ENCODE data around the gene RMDN2.
"Not testable (repeated sequence)": the region's sequence is repeated elsewhere in the genome, so short reads cannot be mapped to it uniquely, and the experiment has no call there.

Gene RMDN2

GRCh38 chr2:37937568-37937967, 12.5 kb downstream of the RMDN2 start:
- DNase-seq: not testable (repeated sequence)

- not testable (repeated sequence) for DNase-seq
Measured at GRCh38 chr2:37941267-37941666, 16.2 kb downstream of the RMDN2 start.

GRCh38 chr2:37944268-37944667, 19.2 kb downstream of the RMDN2 start:
- no peak for DNase-seq

- DNase-seq: no peak
Measured at GRCh38 chr2:37947306-37947705, 22.2 kb downstream of the RMDN2 start.

- DNase-seq: not testable (repeated sequence)
Measured at GRCh38 chr2:37962018-37962739, 37.1 kb downstream of the RMDN2 start.

GRCh38 chr2:37962740-37963121, 37.6 kb downstream of the RMDN2 start:
- DNase-seq: not testable (repeated sequence)

GRCh38 chr2:37963901-37964300, 38.8 kb downstream of the RMDN2 start:
- not testable (repeated sequence) for DNase-seq

- DNase-seq: no peak
Measured at GRCh38 chr2:37966326-37966725, 41.2 kb downstream of the RMDN2 start.

- no peak for DNase-seq
Measured at GRCh38 chr2:37969731-37970130, 44.6 kb downstream of the RMDN2 start.

- DNase-seq: no peak
Measured at GRCh38 chr2:37971971-37972370, 46.9 kb downstream of the RMDN2 start.

GRCh38 chr2:37973615-37974353, 48.7 kb downstream of the RMDN2 start:
- DNase-seq: no peak

GRCh38 chr2:37975808-37976207, 50.7 kb downstream of the RMDN2 start:
- no peak for DNase-seq

GRCh38 chr2:37976411-37976810, 51.3 kb downstream of the RMDN2 start:
- no peak for DNase-seq

- DNase-seq: peak; percentile 66
Measured at GRCh38 chr2:37982147-37982582, 57.1 kb downstream of the RMDN2 start.

GRCh38 chr2:37982847-37983246, 57.8 kb downstream of the RMDN2 start:
- DNase-seq: no peak

GRCh38 chr2:37983719-37984118, 58.6 kb downstream of the RMDN2 start:
- DNase-seq: no peak

- no peak for DNase-seq
Measured at GRCh38 chr2:37984176-37984575, 59.1 kb downstream of the RMDN2 start.

GRCh38 chr2:37984589-37984988, 59.5 kb downstream of the RMDN2 start:
- peak; percentile 35 for DNase-seq

GRCh38 chr2:37985333-37985732, 60.2 kb downstream of the RMDN2 start:
- peak; percentile 15 for DNase-seq

GRCh38 chr2:37987098-37987775, 62.1 kb downstream of the RMDN2 start:
- DNase-seq: no peak

GRCh38 chr2:37992601-37993000, 67.5 kb downstream of the RMDN2 start:
- no peak for DNase-seq

GRCh38 chr2:37993143-37993542, 68.1 kb downstream of the RMDN2 start:
- DNase-seq: peak; percentile 19

- no peak for DNase-seq
Measured at GRCh38 chr2:37997629-37998028, 72.5 kb downstream of the RMDN2 start.

Measured in hematopoietic multipotent progenitor cell treated with erythropoietin and hydrocortisone succinate and interleukin-3 and kit ligand, for 6 days (in vitro differentiated cells).